ENCODE data around the gene FAM168A.

The FAM168A gene

GRCh38 chr11:73398721-73399120 is 199.2 kb downstream of the FAM168A start:
- DNase-seq (ENCODE audit: low read depth), result no peak
- TF ChIP-seq CTCF (IDR thresholded peaks at IDR 0.05; ENCODE audit: insufficient read depth, low read depth, low read length, missing control alignments), result no peak
- H3K4me3 ChIP-seq (ENCODE audit: low read length), result no peak overlapping the region

DNA sequence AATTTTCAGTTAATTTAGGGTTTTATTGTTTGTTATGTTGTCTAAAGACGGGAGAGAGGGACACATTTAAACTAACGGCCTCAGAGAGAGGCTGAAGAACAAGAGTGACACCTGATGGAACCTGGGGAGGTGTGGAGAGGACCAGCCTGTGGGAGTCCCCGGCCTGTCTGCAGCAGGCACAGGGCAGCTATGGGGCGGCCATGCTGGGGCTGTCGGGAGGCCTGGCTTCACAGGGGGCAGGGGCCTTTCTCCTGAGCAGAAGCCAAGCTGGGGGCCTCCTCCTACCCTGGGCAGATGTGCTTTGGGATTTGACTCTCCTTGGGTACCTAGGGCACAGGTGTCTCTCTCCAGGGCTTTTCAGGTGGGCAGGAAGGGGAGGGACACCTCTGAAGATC is 199.8 kb downstream of the FAM168A start:
- H3K4me3 ChIP-seq (ENCODE audit: low read length), result no peak overlapping the region
- TF ChIP-seq CTCF (IDR thresholded peaks at IDR 0.05; ENCODE audit: insufficient read depth, low read depth, low read length, missing control alignments), result no peak
- DNase-seq (ENCODE audit: low read depth), result no peak

DNA sequence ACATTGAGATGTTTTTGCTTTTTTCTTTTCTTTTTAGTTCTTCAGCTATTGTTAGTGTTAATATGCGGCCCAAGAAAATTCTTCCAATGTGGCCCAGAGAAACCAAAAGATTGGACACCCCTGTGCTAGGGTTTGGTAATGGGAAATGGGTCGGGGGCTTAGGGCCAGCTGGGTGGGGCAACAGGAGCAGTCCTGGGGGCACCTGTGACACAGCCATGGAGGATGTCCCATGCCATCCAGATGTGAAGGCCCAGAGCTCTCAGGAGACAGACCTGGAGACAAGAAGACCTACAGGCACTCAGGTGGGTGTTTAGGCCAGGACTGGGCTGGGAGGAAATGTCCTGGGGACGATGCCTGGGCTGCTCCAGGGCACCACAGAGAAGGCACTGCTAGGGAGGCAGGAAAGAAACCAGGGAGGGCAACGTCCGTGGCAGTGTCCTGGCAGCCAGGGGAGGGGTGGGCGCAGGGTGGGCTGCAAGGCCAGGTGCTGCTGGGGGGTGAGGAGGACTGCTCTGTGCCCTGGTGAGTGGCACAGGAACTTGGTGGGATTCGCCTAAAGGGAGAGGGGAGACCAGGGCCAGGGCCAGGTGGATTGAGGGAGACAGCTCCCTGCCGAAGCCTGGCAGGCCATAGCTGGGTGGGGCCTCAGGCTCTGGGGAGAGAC is 200.3 kb downstream of the FAM168A start:
- no peak for TF ChIP-seq CTCF (IDR thresholded peaks at IDR 0.05; ENCODE audit: insufficient read depth, low read depth, low read length, missing control alignments)
- no peak overlapping the region for H3K4me3 ChIP-seq (ENCODE audit: low read length)

GRCh38 chr11:73396985-73397384 is 200.9 kb downstream of the FAM168A start:
- DNase-seq (ENCODE audit: low read depth), result no peak
- no peak for TF ChIP-seq CTCF (IDR thresholded peaks at IDR 0.05; ENCODE audit: insufficient read depth, low read depth, low read length, missing control alignments)
- H3K4me3 ChIP-seq (ENCODE audit: low read length), result no peak overlapping the region

More for the DNA sequence above, 200.3 kb downstream of the FAM168A start:
- DNase-seq (ENCODE audit: low read depth), result no peak

DNA sequence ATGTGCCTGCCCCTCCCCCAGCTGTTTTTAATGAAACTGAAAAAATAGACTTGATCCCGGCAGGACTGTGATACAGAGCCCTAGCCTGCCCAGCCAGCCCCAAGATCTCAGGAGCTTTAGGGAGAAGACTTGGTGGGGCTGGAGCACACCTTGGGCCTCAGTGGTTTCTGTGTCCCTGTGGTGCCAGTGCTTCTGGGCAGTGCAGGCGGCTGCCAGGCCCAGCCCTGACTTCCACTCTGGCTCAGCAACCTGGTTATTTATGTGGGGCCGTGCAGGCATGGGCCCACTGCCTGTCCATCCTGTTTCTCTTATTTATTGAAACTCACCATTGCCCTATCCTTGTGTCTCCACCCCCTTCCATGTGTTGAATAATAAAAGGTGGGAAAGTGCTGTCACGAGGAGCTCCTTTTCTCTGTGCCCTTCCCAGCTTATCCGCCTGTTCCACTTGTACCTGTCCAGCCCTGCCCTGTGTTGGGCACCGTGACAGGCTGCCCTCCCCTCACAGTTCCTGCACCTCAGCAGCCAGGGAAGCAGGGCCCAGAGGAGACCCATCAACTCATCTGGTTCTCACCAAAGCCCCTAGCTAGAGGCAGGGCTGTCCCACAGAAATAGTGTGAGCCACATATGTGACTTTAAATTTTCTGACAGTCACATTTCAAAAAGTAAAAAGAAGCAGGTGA is 201.5 kb downstream of the FAM168A start:
- TF ChIP-seq CTCF (IDR thresholded peaks at IDR 0.05; ENCODE audit: insufficient read depth, low read depth, low read length, missing control alignments), result no peak
- H3K4me3 ChIP-seq (ENCODE audit: low read length), result no peak overlapping the region
- DNase-seq (ENCODE audit: low read depth), result no peak

- TF ChIP-seq CTCF (IDR thresholded peaks at IDR 0.05; ENCODE audit: insufficient read depth, low read depth, low read length, missing control alignments), result no peak
- no peak for DNase-seq (ENCODE audit: low read depth)
- no peak overlapping the region for H3K4me3 ChIP-seq (ENCODE audit: low read length)
These were observed 202.4 kb downstream of the FAM168A start for GRCh38 chr11:73395297-73396208.

Data from epithelial cell of esophagus (primary cell).